Measurements from ENCODE around the gene UGT1A9.
"Not testable (repeated sequence)": the region's sequence is repeated elsewhere in the genome, so short reads cannot be mapped to it uniquely, and the experiment has no call there.

The UGT1A9 gene

DNA sequence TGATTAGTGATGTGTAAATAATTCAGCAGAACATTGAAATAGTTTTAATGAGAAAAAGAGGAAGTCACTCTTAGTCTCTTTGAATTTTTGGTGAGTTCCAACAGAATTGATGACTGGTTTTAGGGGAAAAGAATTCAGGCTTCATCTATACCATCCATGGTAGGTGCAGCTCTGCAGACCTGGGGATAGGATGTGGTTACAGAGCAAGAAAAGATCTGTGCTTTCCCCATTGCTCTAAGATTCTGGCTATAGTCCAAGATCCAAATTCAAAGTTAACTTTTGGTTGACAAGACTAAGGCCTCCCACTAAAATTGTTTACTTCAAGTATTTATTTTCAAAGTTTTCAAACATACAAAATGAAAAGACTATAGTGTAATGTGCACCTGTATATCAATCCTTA, 31.8 kb upstream of the UGT1A9 start:
- DNase-seq (ENCODE audit: low read depth in 1 of 2, low spot score in 1 of 2), result no peak
- Histone ChIP-seq H3K4me3 (replicated peaks; ENCODE audit: insufficient read depth, low read length) (no peak overlapping the region), H3K27ac (replicated peaks) (no peak overlapping the region), H3K27me3 (ENCODE audit: insufficient read depth, poor library complexity, severe bottlenecking) (no peaks in the 10 kb centered on the region)
- peak; percentile 76 for TF ChIP-seq SPI1 (IDR thresholded peaks at IDR 0.05; ENCODE audit: borderline replicate concordance, low read depth)
- TF ChIP-seq, protein P1, sequence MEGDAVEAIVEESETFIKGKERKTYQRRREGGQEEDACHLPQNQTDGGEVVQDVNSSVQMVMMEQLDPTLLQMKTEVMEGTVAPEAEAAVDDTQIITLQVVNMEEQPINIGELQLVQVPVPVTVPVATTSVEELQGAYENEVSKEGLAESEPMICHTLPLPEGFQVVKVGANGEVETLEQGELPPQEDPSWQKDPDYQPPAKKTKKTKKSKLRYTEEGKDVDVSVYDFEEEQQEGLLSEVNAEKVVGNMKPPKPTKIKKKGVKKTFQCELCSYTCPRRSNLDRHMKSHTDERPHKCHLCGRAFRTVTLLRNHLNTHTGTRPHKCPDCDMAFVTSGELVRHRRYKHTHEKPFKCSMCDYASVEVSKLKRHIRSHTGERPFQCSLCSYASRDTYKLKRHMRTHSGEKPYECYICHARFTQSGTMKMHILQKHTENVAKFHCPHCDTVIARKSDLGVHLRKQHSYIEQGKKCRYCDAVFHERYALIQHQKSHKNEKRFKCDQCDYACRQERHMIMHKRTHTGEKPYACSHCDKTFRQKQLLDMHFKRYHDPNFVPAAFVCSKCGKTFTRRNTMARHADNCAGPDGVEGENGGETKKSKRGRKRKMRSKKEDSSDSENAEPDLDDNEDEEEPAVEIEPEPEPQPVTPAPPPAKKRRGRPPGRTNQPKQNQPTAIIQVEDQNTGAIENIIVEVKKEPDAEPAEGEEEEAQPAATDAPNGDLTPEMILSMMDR (IDR thresholded peaks at IDR 0.05; ENCODE audit: insufficient read depth, low read length), result no peak

DNA sequence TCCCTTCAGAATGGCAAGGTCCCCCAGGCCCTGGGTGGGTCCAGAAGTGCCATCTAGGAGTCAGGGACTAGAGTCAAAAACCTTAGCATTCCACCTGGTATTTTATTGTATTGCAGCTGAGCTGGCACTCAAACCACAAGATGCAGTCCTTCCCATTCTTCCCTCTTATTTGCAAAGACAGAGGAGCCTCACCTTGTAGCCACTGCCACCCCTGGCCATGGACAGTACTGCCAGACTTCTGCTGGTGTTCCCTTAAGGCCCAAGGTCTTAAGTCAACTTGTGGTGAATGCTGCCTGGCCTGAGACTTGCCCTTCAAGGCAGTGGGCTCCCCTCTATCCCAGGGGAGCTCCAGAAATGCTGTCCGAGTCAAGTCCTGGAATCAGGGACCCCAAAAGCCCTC, 28.6 kb upstream of the UGT1A9 start:
- H3K27ac ChIP-seq (replicated peaks), result no peak overlapping the region
- H3K27me3 ChIP-seq (ENCODE audit: insufficient read depth, poor library complexity, severe bottlenecking), result no peaks in the 10 kb centered on the region
- no peak overlapping the region for H3K4me3 ChIP-seq (replicated peaks; ENCODE audit: insufficient read depth, low read length)
- DNase-seq (ENCODE audit: low read depth in 1 of 2, low spot score in 1 of 2), result peak in 1 of 2 experiments; percentile 36
- no peak for TF ChIP-seq GABPA (IDR thresholded peaks at IDR 0.05; ENCODE audit: low read depth)
- TF ChIP-seq, protein P1 (IDR thresholded peaks at IDR 0.05; ENCODE audit: insufficient read depth, low read length), result no peak
- TF ChIP-seq POLR2AphosphoS5 (IDR thresholded peaks at IDR 0.05; ENCODE audit: low read depth), result no peak
- no peak for TF ChIP-seq SPI1 (IDR thresholded peaks at IDR 0.05; ENCODE audit: borderline replicate concordance, low read depth)
- TF ChIP-seq, protein P2, sequence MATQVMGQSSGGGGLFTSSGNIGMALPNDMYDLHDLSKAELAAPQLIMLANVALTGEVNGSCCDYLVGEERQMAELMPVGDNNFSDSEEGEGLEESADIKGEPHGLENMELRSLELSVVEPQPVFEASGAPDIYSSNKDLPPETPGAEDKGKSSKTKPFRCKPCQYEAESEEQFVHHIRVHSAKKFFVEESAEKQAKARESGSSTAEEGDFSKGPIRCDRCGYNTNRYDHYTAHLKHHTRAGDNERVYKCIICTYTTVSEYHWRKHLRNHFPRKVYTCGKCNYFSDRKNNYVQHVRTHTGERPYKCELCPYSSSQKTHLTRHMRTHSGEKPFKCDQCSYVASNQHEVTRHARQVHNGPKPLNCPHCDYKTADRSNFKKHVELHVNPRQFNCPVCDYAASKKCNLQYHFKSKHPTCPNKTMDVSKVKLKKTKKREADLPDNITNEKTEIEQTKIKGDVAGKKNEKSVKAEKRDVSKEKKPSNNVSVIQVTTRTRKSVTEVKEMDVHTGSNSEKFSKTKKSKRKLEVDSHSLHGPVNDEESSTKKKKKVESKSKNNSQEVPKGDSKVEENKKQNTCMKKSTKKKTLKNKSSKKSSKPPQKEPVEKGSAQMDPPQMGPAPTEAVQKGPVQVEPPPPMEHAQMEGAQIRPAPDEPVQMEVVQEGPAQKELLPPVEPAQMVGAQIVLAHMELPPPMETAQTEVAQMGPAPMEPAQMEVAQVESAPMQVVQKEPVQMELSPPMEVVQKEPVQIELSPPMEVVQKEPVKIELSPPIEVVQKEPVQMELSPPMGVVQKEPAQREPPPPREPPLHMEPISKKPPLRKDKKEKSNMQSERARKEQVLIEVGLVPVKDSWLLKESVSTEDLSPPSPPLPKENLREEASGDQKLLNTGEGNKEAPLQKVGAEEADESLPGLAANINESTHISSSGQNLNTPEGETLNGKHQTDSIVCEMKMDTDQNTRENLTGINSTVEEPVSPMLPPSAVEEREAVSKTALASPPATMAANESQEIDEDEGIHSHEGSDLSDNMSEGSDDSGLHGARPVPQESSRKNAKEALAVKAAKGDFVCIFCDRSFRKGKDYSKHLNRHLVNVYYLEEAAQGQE (IDR thresholded peaks at IDR 0.05; ENCODE audit: insufficient replicate concordance, low read depth), result no peak

DNA sequence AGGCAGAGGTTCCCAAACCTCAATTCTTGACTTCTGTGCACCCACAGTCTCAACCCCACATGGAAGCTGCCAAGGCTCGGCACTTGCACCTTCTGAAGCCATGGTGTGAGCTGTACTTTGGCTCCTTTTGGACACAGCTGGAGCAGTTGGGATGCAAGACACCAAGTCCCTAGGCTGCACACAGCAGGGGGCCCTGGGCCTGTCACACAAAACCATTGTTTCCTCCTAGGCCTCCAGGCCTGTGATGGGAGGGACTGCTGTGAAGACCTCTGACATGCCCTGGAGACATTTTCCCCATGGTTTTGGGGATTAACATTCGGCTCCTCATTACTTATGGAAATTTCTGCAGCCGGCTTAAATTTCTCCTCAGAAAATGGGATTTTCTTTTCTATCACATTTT, 25.7 kb upstream of the UGT1A9 start:
- DNase-seq (ENCODE audit: low read depth in 1 of 2, low spot score in 1 of 2); H3K27ac ChIP-seq (replicated peaks); H3K4me3 ChIP-seq (replicated peaks; ENCODE audit: insufficient read depth, low read length); H3K27me3 ChIP-seq (ENCODE audit: insufficient read depth, poor library complexity, severe bottlenecking): not testable (repeated sequence)

DNA sequence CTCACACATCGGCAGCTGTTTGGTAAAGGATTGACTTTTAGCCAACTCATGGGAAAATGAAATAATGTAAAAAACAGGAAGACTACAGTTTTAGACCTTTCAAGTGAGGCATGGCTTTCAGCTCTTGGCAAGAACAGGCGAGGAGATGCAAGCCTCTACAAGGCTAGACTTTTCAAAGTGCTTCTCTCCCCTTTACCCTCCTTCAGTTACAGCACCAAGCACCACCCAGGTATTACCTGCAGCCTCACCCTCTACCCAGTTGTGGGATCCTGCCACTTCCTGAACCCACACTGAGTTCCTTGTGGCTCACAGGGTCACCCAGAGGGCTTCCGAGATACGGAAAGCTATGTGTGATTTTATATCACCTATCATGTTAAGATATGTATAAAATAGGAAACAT, 20.7 kb upstream of the UGT1A9 start:
- DNase-seq (ENCODE audit: low read depth in 1 of 2, low spot score in 1 of 2), result no peak
- TF ChIP-seq, protein P1 (IDR thresholded peaks at IDR 0.05; ENCODE audit: insufficient read depth, low read length), result no peak
- no peak for TF ChIP-seq GABPA (IDR thresholded peaks at IDR 0.05; ENCODE audit: low read depth)
- no peak for TF ChIP-seq SPI1 (IDR thresholded peaks at IDR 0.05; ENCODE audit: borderline replicate concordance, low read depth)
- TF ChIP-seq, protein P2 (IDR thresholded peaks at IDR 0.05; ENCODE audit: insufficient replicate concordance, low read depth), result no peak
- no peak for TF ChIP-seq POLR2AphosphoS5 (IDR thresholded peaks at IDR 0.05; ENCODE audit: low read depth)
- H3K27ac ChIP-seq (replicated peaks), result no peak overlapping the region
- no peaks in the 10 kb centered on the region for H3K27me3 ChIP-seq (ENCODE audit: insufficient read depth, poor library complexity, severe bottlenecking)
- H3K4me3 ChIP-seq (replicated peaks; ENCODE audit: insufficient read depth, low read length), result no peak overlapping the region
